ENCODE results near the gene OR4X2.

- TF ChIP-seq, protein P1, sequence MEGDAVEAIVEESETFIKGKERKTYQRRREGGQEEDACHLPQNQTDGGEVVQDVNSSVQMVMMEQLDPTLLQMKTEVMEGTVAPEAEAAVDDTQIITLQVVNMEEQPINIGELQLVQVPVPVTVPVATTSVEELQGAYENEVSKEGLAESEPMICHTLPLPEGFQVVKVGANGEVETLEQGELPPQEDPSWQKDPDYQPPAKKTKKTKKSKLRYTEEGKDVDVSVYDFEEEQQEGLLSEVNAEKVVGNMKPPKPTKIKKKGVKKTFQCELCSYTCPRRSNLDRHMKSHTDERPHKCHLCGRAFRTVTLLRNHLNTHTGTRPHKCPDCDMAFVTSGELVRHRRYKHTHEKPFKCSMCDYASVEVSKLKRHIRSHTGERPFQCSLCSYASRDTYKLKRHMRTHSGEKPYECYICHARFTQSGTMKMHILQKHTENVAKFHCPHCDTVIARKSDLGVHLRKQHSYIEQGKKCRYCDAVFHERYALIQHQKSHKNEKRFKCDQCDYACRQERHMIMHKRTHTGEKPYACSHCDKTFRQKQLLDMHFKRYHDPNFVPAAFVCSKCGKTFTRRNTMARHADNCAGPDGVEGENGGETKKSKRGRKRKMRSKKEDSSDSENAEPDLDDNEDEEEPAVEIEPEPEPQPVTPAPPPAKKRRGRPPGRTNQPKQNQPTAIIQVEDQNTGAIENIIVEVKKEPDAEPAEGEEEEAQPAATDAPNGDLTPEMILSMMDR (IDR thresholded peaks at IDR 0.05), result no peak
- no peak for TF ChIP-seq POLR2A (IDR thresholded peaks at IDR 0.05)
These were observed 27.7 kb downstream of the OR4X2 start for GRCh38 chr11:48272606-48273005.

Measured in gastroesophageal sphincter (tissue), 3 donors.